IMR-90 (cell line): ENCODE data around the gene FFAR3.

Source experiments
- CHD1 ChIP-seq: IDR thresholded peaks from 2 replicates; pipeline ENCODE4 v1.6.1; 2012; ENCODE audit warnings: low read depth, low read length, improper control_type of control experiment
- CTCF ChIP-seq: conservative IDR thresholded peaks from 2 replicates; pipeline ENCODE4 v1.5.1; 2012; ENCODE audit warnings: mild to moderate bottlenecking, low read depth, low read length, improper control_type of control experiment
- MXI1 ChIP-seq: IDR thresholded peaks from 2 replicates; pipeline ENCODE4 v1.6.1; 2012; ENCODE audit warnings: low read depth, mild to moderate bottlenecking, low read length, moderate library complexity, borderline replicate concordance
- POLR2A ChIP-seq: IDR thresholded peaks from 2 replicates; pipeline ENCODE4 v1.6.1; 2012; ENCODE audit warnings: mild to moderate bottlenecking, low read depth, low read length
- RAD21 ChIP-seq: IDR thresholded peaks from 2 replicates; pipeline ENCODE4 v1.6.1; 2012; ENCODE audit warnings: low read length, improper control_type of control experiment
- RCOR1 ChIP-seq: IDR thresholded peaks from 2 replicates; pipeline ENCODE4 v1.6.1; 2012; ENCODE audit warnings: mild to moderate bottlenecking, low read length, improper control_type of control experiment; ENCODE audit not compliant: insufficient replicate concordance
- RFX5 ChIP-seq: IDR thresholded peaks from 2 replicates; pipeline ENCODE4 v1.8.0; 2012; ENCODE audit warnings: low read depth, mild to moderate bottlenecking, low read length, moderate library complexity
- SMC3 ChIP-seq: fragments of 150-350 bp; IDR thresholded peaks from 2 replicates; pipeline ENCODE4 v1.6.1; 2016; ENCODE audit warnings: low read depth, mild to moderate bottlenecking, antibody characterized with exemption, low read length, moderate library complexity
- USF2 ChIP-seq: fragments of 150-350 bp; IDR thresholded peaks from 2 replicates; pipeline ENCODE4 v1.6.1; 2017; ENCODE audit warnings: mild to moderate bottlenecking, antibody characterized with exemption, low read length, low read depth

DNA sequence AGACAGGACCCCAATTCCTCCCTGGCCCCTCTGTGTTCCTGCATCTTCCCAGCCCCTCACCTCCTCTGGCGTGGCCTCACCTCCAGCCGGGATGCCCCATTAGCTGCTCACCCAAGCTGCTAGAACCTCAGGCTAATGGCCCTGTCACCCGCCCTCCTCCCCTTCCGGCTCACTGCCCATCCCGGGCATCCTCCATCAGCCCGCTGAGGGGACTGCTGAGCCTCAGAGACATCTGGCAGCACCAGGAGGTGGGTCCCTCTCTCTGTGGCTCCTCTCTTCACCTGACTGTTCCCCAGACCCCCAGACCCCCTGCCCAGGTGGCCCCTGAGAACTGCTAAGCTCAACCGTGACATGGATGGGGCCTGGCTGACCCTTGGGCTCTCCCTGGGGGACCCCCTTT, 7.7 kb upstream of the FFAR3 start:
- TF ChIP-seq CTCF, result no peak
- no peak for TF ChIP-seq MXI1
- no peak for TF ChIP-seq RCOR1
- no peak for TF ChIP-seq RFX5
- no peak for TF ChIP-seq RAD21
- TF ChIP-seq SMC3, result no peak
- TF ChIP-seq POLR2A, result no peak
- no peak for TF ChIP-seq CHD1
- no peak for TF ChIP-seq USF2
